GM23338 (cell line): Measurements from ENCODE around the gene NECTIN2. TPM values are rescaled to one million over a fixed set of nuclear protein-coding genes. Genes with fewer than 3 reads are reported as not detected.

ENCODE experiments used
- ATAC-seq: fragments of 200-7000 bp; cut with Tn5 transposase; 3 replicates; pipeline ENCODE4 v1.9.1; 2020
- DNase-seq: peaks from one replicate; pipeline ENCODE4 v3.0.0-alpha.2; 2015; ENCODE audit warnings: low spot score
- H2AFZ ChIP-seq: fragments of 200-600 bp; sonication (generic); 2 replicates; pipeline ENCODE4 v1.8.0; 2016; ENCODE audit warnings: antibody characterized with exemption, mild to moderate bottlenecking, moderate library complexity
- H3F3A ChIP-seq: fragments of 200-600 bp; sonication (generic); replicated peaks from 2 replicates; pipeline ENCODE4 v1.8.0; 2017; ENCODE audit warnings: antibody characterized with exemption, mixed run types, low read depth
- H3K27ac ChIP-seq: fragments of 200-600 bp; sonication (generic); 2 replicates; pipeline ENCODE4 v1.6.1; 2016; ENCODE audit warnings: low read depth
- H3K27me3 ChIP-seq: fragments of 200-600 bp; sonication (generic); 2 replicates; pipeline ENCODE4 v1.8.0; 2016; ENCODE audit warnings: mild to moderate bottlenecking, mixed run types, moderate library complexity; ENCODE audit not compliant: insufficient read depth
- H3K36me3 ChIP-seq: fragments of 200-600 bp; sonication (generic); 2 replicates; pipeline ENCODE4 v1.8.0; 2016; ENCODE audit warnings: mild to moderate bottlenecking; ENCODE audit not compliant: insufficient read depth
- H3K4me1 ChIP-seq: fragments of 200-600 bp; sonication (generic); 2 replicates; pipeline ENCODE4 v1.8.0; 2016; ENCODE audit warnings: mild to moderate bottlenecking, moderate library complexity; ENCODE audit not compliant: insufficient read depth
- H3K4me2 ChIP-seq: fragments of 200-600 bp; sonication (generic); 2 replicates; pipeline ENCODE4 v1.7.1; 2017; ENCODE audit warnings: mixed run types
- H3K4me3 ChIP-seq: fragments of 200-600 bp; sonication (generic); 2 replicates; pipeline ENCODE4 v1.6.1; 2016; ENCODE audit warnings: mixed run types
- H3K79me2 ChIP-seq: fragments of 200-600 bp; sonication (generic); replicated peaks from 2 replicates; pipeline ENCODE4 v1.8.0; 2017; ENCODE audit warnings: mild to moderate bottlenecking; ENCODE audit not compliant: insufficient read depth
- H3K9me2 ChIP-seq: fragments of 200-600 bp; sonication (generic); 2 replicates; pipeline ENCODE4 v1.8.0; 2017; ENCODE audit not compliant: insufficient read depth
- H4K20me1 ChIP-seq: fragments of 200-600 bp; sonication (generic); replicated peaks from 2 replicates; pipeline ENCODE4 v1.8.0; 2017; ENCODE audit warnings: mild to moderate bottlenecking; ENCODE audit not compliant: insufficient read depth
- H3K27ac Mint-ChIP-seq: 2 replicates; pipeline ENCODE4 v1.8.0; 2020; ENCODE audit warnings: inconsistent platforms, mild to moderate bottlenecking, moderate library complexity, mixed read lengths
- H3K27me3 Mint-ChIP-seq: 3 replicates; pipeline ENCODE4 v1.8.0; 2022; ENCODE audit warnings: low read depth, mild to moderate bottlenecking, moderate library complexity, mixed read lengths, inconsistent platforms; ENCODE audit not compliant: insufficient read depth, poor library complexity
- H3K36me3 Mint-ChIP-seq: 3 replicates; pipeline ENCODE4 v1.8.0; 2021; ENCODE audit warnings: low read depth, mild to moderate bottlenecking, inconsistent platforms, moderate library complexity, mixed read lengths
- H3K4me1 Mint-ChIP-seq: 3 replicates; pipeline ENCODE4 v1.8.0; 2020; ENCODE audit warnings: mild to moderate bottlenecking, inconsistent platforms, mixed read lengths
- H3K4me3 Mint-ChIP-seq: 3 replicates; pipeline ENCODE4 v1.8.0; 2021; ENCODE audit warnings: moderate library complexity, mild to moderate bottlenecking, inconsistent platforms, mixed read lengths
- H3K9me3 Mint-ChIP-seq: 3 replicates; pipeline ENCODE4 v1.8.0; 2020; ENCODE audit warnings: moderate library complexity, mild to moderate bottlenecking, inconsistent platforms, mixed read lengths
- EZH2 ChIP-seq: fragments of 200-600 bp; sonication (generic); IDR thresholded peaks from one replicate; pipeline ENCODE4 v1.8.0; 2017; ENCODE audit warnings: antibody characterized with exemption, mild to moderate bottlenecking, low read depth; ENCODE audit not compliant: unreplicated experiment
- EZH2phosphoT487 ChIP-seq: fragments of 200-600 bp; sonication (generic); IDR thresholded peaks from one replicate; pipeline ENCODE4 v1.8.1; 2018; ENCODE audit warnings: antibody characterized with exemption; ENCODE audit not compliant: unreplicated experiment
- polyA plus RNA-seq: library from polyadenylated mRNA; unstranded; fragments of >200 nt; fragmentation: Nextera tagmentation; extraction: Ambion mirVana; gene quantifications from 2 replicates; pipeline ENCODE4 v1.2.1, GENCODE V29; 2016
- total RNA-seq: library from RNA; depleted of rRNA; stranded (reverse); fragments of >200 nt; shearing (Covaris generic); gene quantifications from 2 replicates; pipeline ENCODE4 v1.2.3, GENCODE V29; 2014
- TF ChIP-seq, protein P1 (sequence below): fragments of 250-450 bp; sonication (Bioruptor Pico); IDR thresholded peaks from 2 replicates; pipeline ENCODE4 v1.5.0; 2020; ENCODE audit warnings: mild to moderate bottlenecking, moderate library complexity
- TF ChIP-seq, protein P2 (sequence below): IDR thresholded peaks from 2 replicates; pipeline ENCODE4 v1.6.1; 2016; ENCODE audit warnings: antibody characterized with exemption

Gene NECTIN2
- total and polyA plus RNA-seq, 2 experiments from 2014 or later: 109 to 230 TPM

GRCh38 chr19:44878120-44878865 lies 32.2 kb downstream of the NECTIN2 start (continued):
- TF ChIP-seq, protein P1, sequence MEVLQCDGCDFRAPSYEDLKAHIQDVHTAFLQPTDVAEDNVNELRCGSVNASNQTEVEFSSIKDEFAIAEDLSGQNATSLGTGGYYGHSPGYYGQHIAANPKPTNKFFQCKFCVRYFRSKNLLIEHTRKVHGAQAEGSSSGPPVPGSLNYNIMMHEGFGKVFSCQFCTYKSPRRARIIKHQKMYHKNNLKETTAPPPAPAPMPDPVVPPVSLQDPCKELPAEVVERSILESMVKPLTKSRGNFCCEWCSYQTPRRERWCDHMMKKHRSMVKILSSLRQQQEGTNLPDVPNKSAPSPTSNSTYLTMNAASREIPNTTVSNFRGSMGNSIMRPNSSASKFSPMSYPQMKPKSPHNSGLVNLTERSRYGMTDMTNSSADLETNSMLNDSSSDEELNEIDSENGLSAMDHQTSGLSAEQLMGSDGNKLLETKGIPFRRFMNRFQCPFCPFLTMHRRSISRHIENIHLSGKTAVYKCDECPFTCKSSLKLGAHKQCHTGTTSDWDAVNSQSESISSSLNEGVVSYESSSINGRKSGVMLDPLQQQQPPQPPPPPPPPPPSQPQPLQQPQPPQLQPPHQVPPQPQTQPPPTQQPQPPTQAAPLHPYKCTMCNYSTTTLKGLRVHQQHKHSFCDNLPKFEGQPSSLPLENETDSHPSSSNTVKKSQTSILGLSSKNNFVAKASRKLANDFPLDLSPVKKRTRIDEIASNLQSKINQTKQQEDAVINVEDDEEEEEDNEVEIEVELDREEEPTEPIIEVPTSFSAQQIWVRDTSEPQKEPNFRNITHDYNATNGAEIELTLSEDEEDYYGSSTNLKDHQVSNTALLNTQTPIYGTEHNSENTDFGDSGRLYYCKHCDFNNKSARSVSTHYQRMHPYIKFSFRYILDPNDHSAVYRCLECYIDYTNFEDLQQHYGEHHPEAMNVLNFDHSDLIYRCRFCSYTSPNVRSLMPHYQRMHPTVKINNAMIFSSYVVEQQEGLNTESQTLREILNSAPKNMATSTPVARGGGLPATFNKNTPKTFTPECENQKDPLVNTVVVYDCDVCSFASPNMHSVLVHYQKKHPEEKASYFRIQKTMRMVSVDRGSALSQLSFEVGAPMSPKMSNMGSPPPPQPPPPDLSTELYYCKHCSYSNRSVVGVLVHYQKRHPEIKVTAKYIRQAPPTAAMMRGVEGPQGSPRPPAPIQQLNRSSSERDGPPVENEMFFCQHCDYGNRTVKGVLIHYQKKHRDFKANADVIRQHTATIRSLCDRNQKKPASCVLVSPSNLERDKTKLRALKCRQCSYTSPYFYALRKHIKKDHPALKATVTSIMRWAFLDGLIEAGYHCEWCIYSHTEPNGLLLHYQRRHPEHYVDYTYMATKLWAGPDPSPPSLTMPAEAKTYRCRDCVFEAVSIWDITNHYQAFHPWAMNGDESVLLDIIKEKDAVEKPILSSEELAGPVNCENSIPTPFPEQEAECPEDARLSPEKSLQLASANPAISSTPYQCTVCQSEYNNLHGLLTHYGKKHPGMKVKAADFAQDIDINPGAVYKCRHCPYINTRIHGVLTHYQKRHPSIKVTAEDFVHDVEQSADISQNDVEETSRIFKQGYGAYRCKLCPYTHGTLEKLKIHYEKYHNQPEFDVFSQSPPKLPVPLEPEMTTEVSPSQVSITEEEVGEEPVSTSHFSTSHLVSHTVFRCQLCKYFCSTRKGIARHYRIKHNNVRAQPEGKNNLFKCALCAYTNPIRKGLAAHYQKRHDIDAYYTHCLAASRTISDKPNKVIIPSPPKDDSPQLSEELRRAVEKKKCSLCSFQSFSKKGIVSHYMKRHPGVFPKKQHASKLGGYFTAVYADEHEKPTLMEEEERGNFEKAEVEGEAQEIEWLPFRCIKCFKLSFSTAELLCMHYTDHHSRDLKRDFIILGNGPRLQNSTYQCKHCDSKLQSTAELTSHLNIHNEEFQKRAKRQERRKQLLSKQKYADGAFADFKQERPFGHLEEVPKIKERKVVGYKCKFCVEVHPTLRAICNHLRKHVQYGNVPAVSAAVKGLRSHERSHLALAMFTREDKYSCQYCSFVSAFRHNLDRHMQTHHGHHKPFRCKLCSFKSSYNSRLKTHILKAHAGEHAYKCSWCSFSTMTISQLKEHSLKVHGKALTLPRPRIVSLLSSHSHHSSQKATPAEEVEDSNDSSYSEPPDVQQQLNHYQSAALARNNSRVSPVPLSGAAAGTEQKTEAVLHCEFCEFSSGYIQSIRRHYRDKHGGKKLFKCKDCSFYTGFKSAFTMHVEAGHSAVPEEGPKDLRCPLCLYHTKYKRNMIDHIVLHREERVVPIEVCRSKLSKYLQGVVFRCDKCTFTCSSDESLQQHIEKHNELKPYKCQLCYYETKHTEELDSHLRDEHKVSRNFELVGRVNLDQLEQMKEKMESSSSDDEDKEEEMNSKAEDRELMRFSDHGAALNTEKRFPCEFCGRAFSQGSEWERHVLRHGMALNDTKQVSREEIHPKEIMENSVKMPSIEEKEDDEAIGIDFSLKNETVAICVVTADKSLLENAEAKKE (CRISPR knock-in tag): no peak
- TF ChIP-seq, protein P2, sequence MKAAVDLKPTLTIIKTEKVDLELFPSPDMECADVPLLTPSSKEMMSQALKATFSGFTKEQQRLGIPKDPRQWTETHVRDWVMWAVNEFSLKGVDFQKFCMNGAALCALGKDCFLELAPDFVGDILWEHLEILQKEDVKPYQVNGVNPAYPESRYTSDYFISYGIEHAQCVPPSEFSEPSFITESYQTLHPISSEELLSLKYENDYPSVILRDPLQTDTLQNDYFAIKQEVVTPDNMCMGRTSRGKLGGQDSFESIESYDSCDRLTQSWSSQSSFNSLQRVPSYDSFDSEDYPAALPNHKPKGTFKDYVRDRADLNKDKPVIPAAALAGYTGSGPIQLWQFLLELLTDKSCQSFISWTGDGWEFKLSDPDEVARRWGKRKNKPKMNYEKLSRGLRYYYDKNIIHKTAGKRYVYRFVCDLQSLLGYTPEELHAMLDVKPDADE: no peak

DNA sequence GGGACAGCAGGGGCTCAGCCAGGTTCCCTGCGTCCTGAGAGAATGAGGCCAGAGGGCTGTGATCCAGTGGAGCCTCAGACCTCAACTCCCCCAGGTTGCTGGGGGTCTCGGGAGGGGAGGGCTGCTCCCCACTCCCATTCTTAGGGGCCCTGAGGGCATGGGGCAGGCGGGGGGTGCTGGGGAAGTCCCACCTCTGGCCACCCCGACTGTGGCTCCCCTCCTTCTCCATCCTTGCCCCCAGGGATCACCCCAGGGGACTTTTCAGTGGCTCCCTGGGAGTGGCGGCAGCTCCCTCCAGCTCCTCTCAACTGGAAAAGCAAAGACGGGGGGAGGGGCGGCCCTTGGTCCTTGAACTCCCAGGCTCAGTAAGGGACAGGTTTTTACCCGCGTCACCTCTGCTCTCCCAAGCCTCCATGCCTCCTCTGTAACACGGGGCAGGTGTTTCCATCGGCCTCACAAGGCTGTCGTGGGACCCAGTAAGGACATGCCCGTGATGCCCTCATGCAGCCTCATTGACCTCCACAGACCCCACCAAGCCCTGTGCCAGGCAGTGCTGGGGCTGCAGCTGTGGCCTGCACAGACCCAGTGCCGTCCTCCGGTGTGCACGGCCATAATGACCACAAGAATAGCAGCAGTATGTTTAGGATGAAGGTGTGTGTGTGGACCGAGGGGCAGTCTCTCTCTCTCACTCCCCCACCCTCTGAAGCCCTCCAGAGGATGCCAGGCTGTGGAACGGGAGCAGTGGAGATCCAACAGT lies 33.4 kb downstream of the NECTIN2 start:
- H3K4me1 Mint-ChIP-seq: peaks cover 51% of the 10 kb centered on the region
- H3K27me3 Mint-ChIP-seq: peaks cover 17% of the 10 kb centered on the region
- peak overlapping the region; percentile 84 for H3K27ac Mint-ChIP-seq
- Histone ChIP-seq H3K4me2 (no peak overlapping the region), H3K36me3 (peaks cover 14% of the 10 kb centered on the region), H3F3A (peaks cover 17% of the 10 kb centered on the region; the same call in 1 of the 2 replicates), H3K4me3 (no peak overlapping the region), H4K20me1 (peaks cover 11% of the 10 kb centered on the region; the same call in 1 of the 2 replicates), H3K79me2 (no peaks in the 10 kb centered on the region), H3K9me2 (no peaks in the 10 kb centered on the region), H3K27ac (no peak overlapping the region), H3K27me3 (no peaks in the 10 kb centered on the region), H2AFZ (no peak overlapping the region), H3K4me1 (peaks cover 46% of the 10 kb centered on the region)
- H3K4me3 Mint-ChIP-seq: peak overlapping the region; percentile 21; the same call in 1 of the 3 replicates
- H3K9me3 Mint-ChIP-seq: no peaks in the 10 kb centered on the region
- peak; percentile 51 for DNase-seq
- peak; percentile 15 for ATAC-seq
- peaks cover 48% of the 10 kb centered on the region for H3K36me3 Mint-ChIP-seq
- TF ChIP-seq EZH2 (no peak), EZH2phosphoT487 (no peak)
- TF ChIP-seq, protein P1 (CRISPR knock-in tag): no peak
